GM21529 (cell line): ENCODE data around the gene TNRC18.

Source experiments
- ATAC-seq: cut with Tn5 transposase; IDR thresholded peaks from one replicate; pipeline ENCODE4 v1.9.1; 2021; ENCODE audit not compliant: unreplicated experiment

The TNRC18 gene

GRCh38 chr7:5452470-5452899, 28.9 kb upstream of the TNRC18 start:
- no peak for ATAC-seq

GRCh38 chr7:5451391-5451790, 27.8 kb upstream of the TNRC18 start:
- no peak for ATAC-seq

- no peak for ATAC-seq
Observed at GRCh38 chr7:5450549-5451327, 27.1 kb upstream of the TNRC18 start.

GRCh38 chr7:5448378-5449037, 24.9 kb upstream of the TNRC18 start:
- ATAC-seq: no peak

- ATAC-seq: no peak
Observed at GRCh38 chr7:5445981-5446594, 22.5 kb upstream of the TNRC18 start.

GRCh38 chr7:5443678-5444077, 20.0 kb upstream of the TNRC18 start:
- no peak for ATAC-seq

- ATAC-seq: no peak
Observed at GRCh38 chr7:5442757-5443305, 19.2 kb upstream of the TNRC18 start.

- ATAC-seq: no peak
Observed at GRCh38 chr7:5441840-5442503, 18.3 kb upstream of the TNRC18 start.

GRCh38 chr7:5439572-5440496, 16.2 kb upstream of the TNRC18 start:
- no peak for ATAC-seq

- ATAC-seq: no peak
Observed at GRCh38 chr7:5439209-5439571, 15.6 kb upstream of the TNRC18 start.

GRCh38 chr7:5437987-5438386, 14.4 kb upstream of the TNRC18 start:
- no peak for ATAC-seq

- ATAC-seq: no peak
Observed at GRCh38 chr7:5437348-5437892, 13.8 kb upstream of the TNRC18 start.

- ATAC-seq: no peak
Observed at GRCh38 chr7:5436003-5436678, 12.5 kb upstream of the TNRC18 start.

- no peak for ATAC-seq
Observed at GRCh38 chr7:5435291-5436002, 11.8 kb upstream of the TNRC18 start.

- no peak for ATAC-seq
Observed at GRCh38 chr7:5433181-5433580, 9.5 kb upstream of the TNRC18 start.

GRCh38 chr7:5432691-5433090, 9.1 kb upstream of the TNRC18 start:
- ATAC-seq: no peak

GRCh38 chr7:5431560-5432015, 8.0 kb upstream of the TNRC18 start:
- no peak for ATAC-seq

- no peak for ATAC-seq
Observed at GRCh38 chr7:5430612-5430947, 6.9 kb upstream of the TNRC18 start.
